Erythroblast (primary cell): Measurements from ENCODE around the gene CPD.

Experiments used
- GATA1 ChIP-seq: IDR thresholded peaks from 2 replicates; pipeline ENCODE4 v1.6.1; 2011; ENCODE audit warnings: low read depth, mild to moderate bottlenecking, control low read depth, low read length, moderate library complexity
- POLR2A ChIP-seq: IDR thresholded peaks from 2 replicates; pipeline ENCODE4 v1.6.1; 2011; ENCODE audit warnings: mild to moderate bottlenecking, low read length

- TF ChIP-seq POLR2A: no peak
- no peak for TF ChIP-seq GATA1
Observed at GRCh38 chr17:30334421-30334820, 44.3 kb upstream of the CPD start.
